Renal cortex interstitium (tissue), 15 donors: ENCODE results near the gene FXR1. TPM values are rescaled to one million over a fixed set of nuclear protein-coding genes. Genes with fewer than 3 reads are reported as not detected.
A peak's percentile ranks its signal among the peaks of the same experiment; 100 is the strongest.
"Not testable (repeated sequence)": the region's sequence is repeated elsewhere in the genome, so short reads cannot be mapped to it uniquely, and the experiment has no call there.

Experiments used
- DNase-seq, 11 donors: peaks; one replicate each; pipeline ENCODE4 v3.0.0-alpha.2; 2013; ENCODE audit warnings: low read depth in 9 of 11, low spot score in 4 of 11; ENCODE audit errors: extremely low read depth in 1 of 11
- long read RNA-seq, 16 experiments: transcript quantifications; one replicate each; lab custom pipeline, GENCODE V29; 2026
- polyA plus RNA-seq, 3 donors: library from polyadenylated mRNA; unstranded; fragments of 120-200 nt; gene quantifications; one replicate each; pipeline ENCODE4 v1.2.1, GENCODE V29; 2013; ENCODE audit not compliant: insufficient read length in 3 of 3

The FXR1 gene
- 100 to 1,000 TPM; 216 to 234 (median 217) TPM for polyA plus RNA-seq
- long read RNA-seq, donor 1, full-length matches to known transcripts, result 13 of 18 reads
- long read RNA-seq, donor 1, partial matches to known transcripts, result 5 of 18 reads
- long read RNA-seq, donor 1, other reads (novel, unspliced or antisense), result 0 of 18 reads
- long read RNA-seq, donor 2, full-length matches to known transcripts, result 13 of 52 reads
- long read RNA-seq, donor 2, partial matches to known transcripts, result 39 of 52 reads
- long read RNA-seq, donor 2, other reads (novel, unspliced or antisense), result 0 of 52 reads
- long read RNA-seq, donor 3, full-length matches to known transcripts, result 25 of 37 reads
- long read RNA-seq, donor 3, partial matches to known transcripts, result 12 of 37 reads
- long read RNA-seq, donor 3, other reads (novel, unspliced or antisense), result 0 of 37 reads
- long read RNA-seq, donor 4, full-length matches to known transcripts, result 13 of 19 reads
- long read RNA-seq, donor 4, partial matches to known transcripts, result 6 of 19 reads
- long read RNA-seq, donor 4, other reads (novel, unspliced or antisense), result 0 of 19 reads
- long read RNA-seq, donor 5, result 0 reads
- long read RNA-seq, donor 6, full-length matches to known transcripts, result 15 of 73 reads
- long read RNA-seq, donor 6, partial matches to known transcripts, result 58 of 73 reads
- long read RNA-seq, donor 6, other reads (novel, unspliced or antisense), result 0 of 73 reads
- long read RNA-seq, donor 7, full-length matches to known transcripts, result 18 of 48 reads
- long read RNA-seq, donor 7, partial matches to known transcripts, result 30 of 48 reads
- long read RNA-seq, donor 7, other reads (novel, unspliced or antisense), result 0 of 48 reads
- long read RNA-seq, donor 8, full-length matches to known transcripts, result 40 of 459 reads
- long read RNA-seq, donor 8, partial matches to known transcripts, result 380 of 459 reads
- long read RNA-seq, donor 8, other reads (novel, unspliced or antisense), result 39 of 459 reads
- long read RNA-seq, donor 9, full-length matches to known transcripts, result 6 of 6 reads
- long read RNA-seq, donor 9, partial matches to known transcripts, result 0 of 6 reads
- long read RNA-seq, donor 9, other reads (novel, unspliced or antisense), result 0 of 6 reads
- long read RNA-seq, donor 10, full-length matches to known transcripts, result 16 of 49 reads
- long read RNA-seq, donor 10, partial matches to known transcripts, result 33 of 49 reads
- long read RNA-seq, donor 10, other reads (novel, unspliced or antisense), result 0 of 49 reads
- long read RNA-seq, donor 11, full-length matches to known transcripts, result 11 of 129 reads
- long read RNA-seq, donor 11, partial matches to known transcripts, result 27 of 129 reads
- long read RNA-seq, donor 11, other reads (novel, unspliced or antisense), result 91 of 129 reads
- long read RNA-seq, donor 12, full-length matches to known transcripts, result 8 of 8 reads
- long read RNA-seq, donor 12, partial matches to known transcripts, result 0 of 8 reads
- long read RNA-seq, donor 12, other reads (novel, unspliced or antisense), result 0 of 8 reads
- long read RNA-seq, donor 13, full-length matches to known transcripts, result 36 of 493 reads
- long read RNA-seq, donor 13, partial matches to known transcripts, result 234 of 493 reads
- long read RNA-seq, donor 13, other reads (novel, unspliced or antisense), result 223 of 493 reads
- long read RNA-seq, donor 14, full-length matches to known transcripts, result 15 of 15 reads
- long read RNA-seq, donor 14, partial matches to known transcripts, result 0 of 15 reads
- long read RNA-seq, donor 14, other reads (novel, unspliced or antisense), result 0 of 15 reads
- long read RNA-seq, donor 15, full-length matches to known transcripts, result 5 of 13 reads
- long read RNA-seq, donor 15, partial matches to known transcripts, result 8 of 13 reads
- long read RNA-seq, donor 15, other reads (novel, unspliced or antisense), result 0 of 13 reads
- long read RNA-seq, donor 16, full-length matches to known transcripts, result 31 of 484 reads
- long read RNA-seq, donor 16, partial matches to known transcripts, result 177 of 484 reads
- long read RNA-seq, donor 16, other reads (novel, unspliced or antisense), result 276 of 484 reads

GRCh38 chr3:180912304-180913296 lies at the start of gene FXR1:
Gene FXR1 (plus strand): TSS chr3:180912670. CDS start chr3:180912686, 16 bp downstream.
- DNase-seq, result peak; percentile 69 to 89 (median 83)

DNA sequence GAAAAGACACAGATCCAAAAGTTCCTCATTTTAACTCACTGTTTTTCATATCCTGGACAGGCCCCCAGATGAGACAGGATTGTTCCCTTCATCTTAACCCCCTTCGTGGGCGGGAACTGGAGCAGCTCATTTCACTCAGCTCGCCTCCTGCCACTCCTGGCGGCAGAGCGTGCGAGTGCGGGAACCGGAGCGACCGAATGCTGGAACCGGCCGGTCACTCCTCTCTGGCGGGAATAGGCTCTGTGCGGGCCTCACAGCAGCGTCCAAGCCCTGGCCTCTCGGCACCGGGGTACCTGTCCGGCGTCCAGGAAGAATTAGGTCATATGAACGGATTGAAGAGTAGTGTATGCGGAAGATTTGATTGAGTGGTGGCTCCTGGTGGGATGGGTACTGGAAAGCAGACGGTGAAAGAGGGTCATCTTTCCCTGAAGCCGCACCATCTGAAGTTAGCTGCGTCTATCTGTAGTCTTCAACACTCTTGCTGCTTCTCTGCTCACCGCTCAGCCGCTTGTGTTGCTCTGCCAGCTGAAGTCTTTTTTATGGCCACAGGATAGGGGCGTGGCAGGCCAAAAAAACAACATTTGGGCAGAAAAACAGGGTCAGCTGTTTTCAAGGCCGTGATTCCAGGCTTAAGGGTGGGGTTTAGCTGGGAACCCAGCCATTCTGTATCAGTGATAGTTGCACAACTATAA lies 42.3 kb upstream of the FXR1 start:
- DNase-seq, result peak in 3 of 11 donors; percentile 15 to 16 (median 16)

DNA sequence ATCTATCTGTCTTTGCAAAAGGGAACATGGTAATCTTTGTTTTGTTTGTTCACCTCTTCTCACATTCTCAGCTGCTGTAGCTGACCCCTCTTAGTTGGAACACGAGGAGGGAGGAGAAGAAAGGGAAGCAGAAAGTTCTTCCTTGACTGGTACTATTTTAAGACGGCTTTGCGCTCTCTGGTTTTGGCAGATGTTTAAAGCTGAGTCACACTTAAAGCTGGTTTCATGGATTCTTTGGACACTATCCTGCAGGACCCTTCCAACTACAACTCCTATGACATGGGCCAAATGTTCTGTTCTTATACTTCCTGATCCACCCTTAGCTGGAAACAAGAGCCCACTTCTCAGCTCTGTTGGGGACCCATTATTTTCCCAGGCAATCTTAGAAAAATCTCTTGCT lies 40.6 kb upstream of the FXR1 start:
- no peak for DNase-seq

GRCh38 chr3:180872430-180872829 lies 40.0 kb upstream of the FXR1 start:
- DNase-seq, result not testable (repeated sequence)

DNA sequence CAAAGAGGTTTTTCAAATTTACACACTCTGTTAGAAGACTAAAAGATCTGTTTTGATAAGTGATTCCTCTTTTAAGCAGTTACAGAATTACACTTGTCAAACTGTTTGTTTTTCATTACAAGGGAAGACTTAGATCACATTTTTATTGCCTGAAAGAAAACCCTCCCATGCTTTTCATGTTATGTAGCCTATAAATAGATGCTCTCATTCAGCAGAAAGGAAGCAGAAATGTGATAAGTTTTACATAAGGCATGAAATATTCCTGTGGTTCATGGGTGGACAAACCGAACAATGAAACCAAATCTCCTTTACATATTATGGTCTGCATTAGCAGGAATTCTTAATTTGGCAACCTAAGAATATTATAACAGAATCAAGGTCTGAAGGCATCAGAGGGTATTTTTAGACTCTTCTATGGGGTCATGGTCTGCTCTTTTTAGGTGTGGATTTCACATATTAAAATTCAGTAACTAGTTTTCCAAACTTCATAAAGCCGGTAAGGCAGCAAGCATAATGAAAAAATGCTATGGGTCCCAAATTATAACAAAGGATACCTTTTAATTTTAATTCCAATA lies 37.3 kb upstream of the FXR1 start:
- DNase-seq, result peak in 1 of 11 donors; percentile 22

- no peak for DNase-seq
Observed at GRCh38 chr3:180881065-180881801, 31.2 kb upstream of the FXR1 start.

GRCh38 chr3:180882115-180882514 lies 30.4 kb upstream of the FXR1 start:
- DNase-seq, result no peak

DNA sequence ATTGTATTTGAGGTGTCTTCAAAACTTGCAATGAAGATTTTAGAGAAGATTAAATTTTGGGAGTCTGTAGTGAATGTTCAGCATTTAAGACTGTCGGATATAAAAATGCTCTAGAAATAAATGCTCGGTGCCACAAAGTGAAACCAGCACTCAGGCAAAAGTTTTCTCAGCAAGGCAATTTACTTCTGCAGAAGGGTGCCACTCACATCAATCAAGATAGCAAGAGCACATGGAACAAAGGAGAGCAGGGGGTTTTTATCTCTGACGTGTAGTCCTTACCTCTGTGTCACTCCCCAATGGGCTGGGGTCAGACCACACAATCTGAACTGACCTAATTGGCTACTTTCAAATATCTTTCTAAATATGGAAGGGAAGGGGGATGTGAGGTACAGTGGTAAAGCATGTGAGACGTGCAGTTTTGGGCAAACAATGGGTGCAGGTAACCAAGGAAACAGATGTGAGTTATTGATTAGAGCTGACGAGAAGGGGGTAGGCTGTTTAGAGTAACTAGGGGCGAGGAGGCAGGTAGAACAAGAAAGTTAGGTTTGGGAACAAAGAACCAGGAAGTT lies 23.4 kb upstream of the FXR1 start:
- no peak for DNase-seq

DNA sequence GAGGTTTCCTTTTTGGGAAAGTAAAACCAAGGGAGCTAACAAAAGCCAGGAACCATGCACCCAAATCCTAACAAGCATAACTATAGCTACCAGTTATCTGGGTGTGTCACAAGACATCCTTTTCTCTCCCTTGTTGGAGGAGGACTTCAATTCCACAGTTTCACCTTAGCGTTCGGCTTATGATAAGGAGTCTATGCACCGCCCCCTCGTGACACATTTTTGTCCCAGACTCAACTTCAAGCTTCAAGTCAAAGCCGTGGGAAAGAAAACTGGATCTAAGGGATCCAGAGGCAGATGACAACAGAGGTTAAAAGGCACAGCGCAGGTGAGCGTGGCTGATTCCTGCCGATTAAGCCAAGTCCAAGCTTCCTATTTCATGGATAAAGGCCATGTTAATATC lies 13.9 kb upstream of the FXR1 start:
- no peak for DNase-seq

GRCh38 chr3:180909369-180910127 lies 2.9 kb upstream of the FXR1 start:
- no peak for DNase-seq

DNA sequence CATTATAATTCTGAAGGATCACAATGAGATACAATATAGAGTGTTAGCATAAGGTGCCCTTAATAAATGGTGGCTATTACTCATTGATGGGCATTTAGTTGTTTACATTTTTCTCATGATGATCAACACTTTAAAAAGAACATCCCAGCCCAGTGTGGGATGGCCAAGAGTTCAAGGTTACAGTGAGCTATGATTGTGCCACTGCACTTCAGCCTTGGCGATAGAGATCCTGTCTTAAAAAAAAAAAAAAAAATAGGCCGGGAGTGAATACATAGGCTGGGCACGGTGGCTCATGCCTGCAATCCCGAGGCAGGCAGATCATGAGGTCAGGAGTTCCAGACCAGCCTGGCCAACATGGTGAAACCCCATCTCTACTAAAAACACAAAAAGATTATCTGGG lies 1.6 kb upstream of the FXR1 start:
- no peak for DNase-seq

- peak in 1 of 11 donors; percentile 2 for DNase-seq
Observed at GRCh38 chr3:180911876-180912303, 580 bp upstream of the FXR1 start.

GRCh38 chr3:180913581-180914404 lies 1.3 kb downstream of the FXR1 start:
- peak in 8 of 11 donors; percentile 12 to 33 (median 18) for DNase-seq
